Raji (cell line): ENCODE results near the gene SNX7.

ENCODE experiments used
- POLR2A ChIP-seq: IDR thresholded peaks from 2 replicates; pipeline ENCODE4 v1.6.1; 2011; ENCODE audit warnings: low read depth, low read length, control low read depth; ENCODE audit not compliant: insufficient read depth

Gene SNX7

DNA sequence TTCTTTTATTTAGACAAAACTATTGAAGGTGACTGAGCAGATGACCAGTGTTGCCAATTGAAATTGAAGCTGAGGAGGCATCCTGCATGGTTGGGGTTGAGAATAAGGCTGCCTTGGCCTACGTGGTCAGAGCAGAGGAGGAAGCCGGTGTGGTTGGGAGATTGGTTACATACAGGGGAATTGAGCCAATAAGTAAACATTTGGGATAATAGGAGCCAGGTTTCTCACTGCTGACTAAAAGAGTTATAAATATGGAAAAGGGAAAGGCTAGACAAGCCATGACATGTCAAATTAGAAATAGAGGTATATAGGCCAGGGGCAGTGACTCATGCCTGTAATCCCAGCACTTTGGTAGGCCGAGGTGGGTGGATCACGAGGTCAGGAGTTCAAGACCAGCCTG is 15.8 kb downstream of the SNX7 start:
- TF ChIP-seq POLR2A = no peak

DNA sequence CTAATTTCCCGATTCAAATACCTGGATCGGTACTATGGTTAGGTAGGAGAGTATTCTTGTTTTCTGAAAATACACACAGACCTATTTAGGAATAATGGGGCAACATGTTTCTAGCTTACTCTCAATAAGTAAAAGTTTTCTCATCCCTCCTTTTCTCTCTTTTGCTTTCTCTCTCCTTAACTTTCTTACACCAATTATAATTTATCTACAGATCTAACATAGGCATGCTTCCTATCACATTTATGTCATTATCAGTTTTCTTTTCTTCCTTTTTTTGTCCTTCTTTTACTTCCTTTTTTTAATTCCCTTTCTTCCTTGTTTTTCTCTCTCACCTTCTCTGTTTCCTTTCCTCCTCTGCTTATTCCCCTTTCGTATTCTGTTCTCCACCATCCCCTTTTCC is 20.3 kb downstream of the SNX7 start:
- TF ChIP-seq POLR2A = no peak

DNA sequence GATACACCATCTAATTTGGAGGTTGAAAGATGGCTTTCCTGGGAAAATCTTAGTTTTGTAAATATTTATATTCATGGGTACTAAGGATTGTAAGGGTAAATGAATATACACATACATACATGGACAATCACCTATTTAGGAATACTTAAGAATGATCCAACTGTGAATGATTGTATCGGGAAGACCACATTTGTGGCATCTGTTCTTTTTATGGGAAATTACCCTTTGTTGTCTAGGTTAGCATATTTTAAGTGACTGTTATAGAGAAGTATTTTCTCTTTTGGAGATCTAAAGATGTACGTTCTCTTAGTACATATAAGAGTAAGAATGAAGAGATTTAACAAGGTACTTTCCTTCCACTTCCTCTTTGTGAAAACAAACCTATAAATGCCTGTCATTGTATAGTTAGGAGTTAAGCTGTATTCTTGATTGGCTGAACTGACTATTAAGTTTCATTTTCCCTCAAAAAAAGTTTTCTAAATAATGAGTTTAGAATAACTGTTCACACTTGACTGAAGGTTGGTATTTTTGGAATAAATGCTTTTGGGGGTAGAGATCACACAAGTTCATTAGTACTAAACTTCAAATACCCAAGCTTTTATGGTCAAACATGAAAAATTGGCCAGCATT is 26.7 kb downstream of the SNX7 start:
- TF ChIP-seq POLR2A = no peak

DNA sequence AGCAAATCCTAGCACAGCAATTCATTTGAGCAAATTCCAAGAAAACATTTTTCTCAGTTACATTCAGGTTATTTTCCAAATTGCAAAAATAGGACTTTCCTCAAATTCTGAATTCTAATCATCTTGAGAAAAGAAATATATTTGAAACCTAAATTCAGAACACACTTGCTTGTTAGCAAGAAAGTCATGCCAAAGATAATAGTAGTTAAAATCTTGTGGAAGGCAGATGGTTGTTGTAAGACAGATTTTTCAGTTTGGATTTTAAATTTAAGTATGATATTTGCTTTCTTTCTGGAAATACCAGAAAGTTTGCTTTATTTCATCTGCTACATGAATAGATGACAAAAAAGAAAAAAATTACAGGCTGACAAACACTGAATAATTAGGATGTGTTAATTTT is 29.1 kb downstream of the SNX7 start:
- TF ChIP-seq POLR2A = no peak

DNA sequence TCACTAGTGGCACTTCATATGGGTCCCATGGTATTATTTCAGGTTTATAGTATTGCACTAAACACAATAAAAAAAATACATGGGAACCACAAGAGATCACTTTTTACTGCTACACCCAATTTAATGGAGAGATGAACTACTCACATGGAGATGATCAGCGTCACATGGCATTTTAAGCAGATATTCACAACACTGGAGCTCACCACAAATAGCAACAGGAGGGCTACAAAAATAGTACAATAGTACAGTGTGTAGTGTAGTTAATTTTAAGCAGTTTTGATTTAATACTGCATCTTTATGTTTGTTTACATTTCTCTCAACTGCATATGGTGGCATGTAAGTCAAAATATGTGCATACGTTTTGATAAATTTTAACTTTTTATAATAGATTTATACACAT is 31.0 kb downstream of the SNX7 start:
- no peak for TF ChIP-seq POLR2A

DNA sequence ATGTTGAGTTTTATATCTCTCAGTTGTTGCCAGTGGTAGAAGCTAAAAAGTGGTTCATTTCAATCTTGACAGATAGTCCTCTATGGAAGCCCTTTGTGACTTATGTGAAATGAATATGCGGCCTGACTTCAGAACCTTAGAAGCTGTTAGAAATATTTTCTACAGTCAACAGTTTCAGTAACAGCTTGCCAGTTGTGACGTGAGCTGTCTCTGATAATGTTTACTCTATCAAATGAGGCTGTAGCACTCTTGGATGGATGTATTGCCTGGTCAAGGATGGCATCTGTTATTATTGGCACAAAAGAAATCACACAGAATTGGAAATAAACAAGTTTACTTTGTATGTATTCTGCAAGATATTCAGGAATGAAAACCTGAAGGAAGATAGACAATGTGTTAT is 31.9 kb downstream of the SNX7 start:
- no peak for TF ChIP-seq POLR2A

DNA sequence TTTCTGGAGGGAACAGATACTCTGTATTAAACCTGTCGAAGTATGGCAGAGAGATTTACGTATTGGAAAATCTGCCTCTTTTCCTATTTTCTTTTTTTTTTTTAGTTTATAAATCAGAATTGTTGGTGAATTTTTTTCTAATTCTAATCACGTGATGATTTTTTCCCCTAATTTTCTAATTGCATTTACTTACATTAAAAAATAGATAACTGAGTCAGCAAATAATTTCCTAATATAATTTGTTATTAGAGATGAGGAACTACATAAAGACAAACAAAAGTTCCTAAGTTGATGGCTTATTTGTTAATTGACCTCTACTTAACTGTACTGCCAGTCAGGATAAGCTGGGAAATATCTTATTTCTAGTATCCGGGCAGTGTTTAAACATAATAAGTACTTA is 34.6 kb downstream of the SNX7 start:
- no peak for TF ChIP-seq POLR2A

DNA sequence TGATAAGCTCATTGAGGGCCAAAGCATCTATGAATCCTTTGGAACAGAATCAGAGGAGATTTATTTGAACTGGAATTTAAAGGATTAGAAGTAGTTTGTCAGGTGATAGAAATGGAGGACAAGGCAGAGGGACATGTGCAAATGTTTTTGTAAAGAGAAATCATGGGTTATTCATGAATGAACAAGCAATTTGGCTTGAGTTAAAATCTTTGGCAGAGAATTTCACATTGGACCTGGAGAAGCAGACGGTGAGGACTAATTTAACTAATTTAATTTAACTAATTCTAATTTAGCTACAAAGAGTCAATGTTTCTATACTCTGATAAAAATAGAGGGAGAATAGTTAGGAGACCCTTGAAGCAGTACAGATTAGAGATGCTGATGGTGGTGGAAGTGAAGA is 36.3 kb downstream of the SNX7 start:
- TF ChIP-seq POLR2A = no peak

DNA sequence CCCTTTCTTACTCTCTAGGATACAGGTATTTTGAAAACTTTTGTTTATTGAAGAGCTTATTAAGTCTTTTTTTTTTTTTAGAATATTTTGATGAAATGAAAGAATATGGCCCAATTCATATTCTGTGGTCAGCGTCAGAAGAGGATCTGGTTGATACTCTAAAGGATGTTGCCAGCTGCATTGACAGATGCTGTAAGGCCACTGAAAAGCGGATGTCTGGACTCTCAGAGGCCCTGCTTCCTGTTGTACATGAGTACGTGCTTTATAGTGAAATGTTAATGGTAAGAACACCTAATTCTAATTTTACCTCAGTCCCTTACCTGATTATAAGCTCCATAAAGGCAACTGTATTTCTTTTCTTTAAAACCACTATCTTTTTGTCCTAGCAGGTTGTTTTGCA is 37.1 kb downstream of the SNX7 start:
- TF ChIP-seq POLR2A = no peak

DNA sequence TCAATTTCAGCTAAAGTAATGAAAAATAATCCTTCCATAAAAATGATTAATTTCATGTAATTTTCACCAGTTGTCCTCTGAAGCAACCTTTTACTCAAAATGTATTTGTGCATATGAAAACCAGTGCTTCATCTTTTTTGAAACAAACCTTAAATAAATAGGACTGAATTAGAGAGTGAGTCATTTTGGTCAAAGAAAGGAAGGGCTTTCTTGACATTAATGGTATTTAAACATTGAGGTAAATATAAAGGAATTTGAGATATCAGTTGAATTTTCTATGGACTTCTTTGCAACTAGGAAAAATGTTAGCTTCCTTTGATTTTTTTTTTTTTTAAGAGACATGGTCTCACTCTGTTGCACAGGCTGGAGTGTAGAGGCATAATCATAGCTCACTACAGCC is 38.7 kb downstream of the SNX7 start:
- TF ChIP-seq POLR2A = no peak

DNA sequence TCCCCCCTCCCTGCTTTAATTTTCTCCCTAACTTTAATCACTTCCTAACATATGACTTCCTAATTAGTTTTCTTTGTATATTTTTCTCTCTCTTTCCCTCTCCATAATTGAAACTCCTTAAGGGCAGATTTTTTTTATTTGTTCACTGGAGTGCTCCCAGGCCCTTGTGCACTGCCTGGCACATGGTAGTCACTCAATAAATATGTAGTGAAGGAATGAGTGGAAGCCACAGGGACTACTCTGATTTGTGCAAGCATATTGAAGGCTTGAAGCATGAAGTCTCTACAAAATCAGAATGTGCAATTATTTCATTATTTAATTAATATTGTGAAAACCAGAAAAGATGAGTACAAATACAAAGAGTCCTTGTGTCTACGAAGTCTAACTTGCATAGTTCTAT is 41.5 kb downstream of the SNX7 start:
- no peak for TF ChIP-seq POLR2A

DNA sequence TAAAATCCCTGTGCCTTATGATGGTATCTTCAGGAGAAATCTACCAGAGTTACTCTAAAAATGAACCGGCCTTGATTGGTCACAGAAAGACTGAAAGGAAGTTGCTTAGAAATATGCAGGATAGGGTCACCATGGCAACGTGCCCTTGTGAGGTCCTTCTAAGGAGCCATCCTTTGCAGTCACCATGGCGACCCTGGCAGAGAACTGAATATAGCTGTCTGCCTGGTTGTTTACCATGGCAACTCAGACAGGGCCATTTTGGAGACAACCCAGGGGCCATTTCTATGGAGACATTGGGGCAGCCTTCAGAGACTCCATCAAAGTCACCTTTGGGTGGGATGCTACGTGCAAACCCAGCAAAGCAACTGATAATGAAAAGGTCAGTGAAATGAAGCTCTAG is 43.0 kb downstream of the SNX7 start:
- TF ChIP-seq POLR2A = no peak

DNA sequence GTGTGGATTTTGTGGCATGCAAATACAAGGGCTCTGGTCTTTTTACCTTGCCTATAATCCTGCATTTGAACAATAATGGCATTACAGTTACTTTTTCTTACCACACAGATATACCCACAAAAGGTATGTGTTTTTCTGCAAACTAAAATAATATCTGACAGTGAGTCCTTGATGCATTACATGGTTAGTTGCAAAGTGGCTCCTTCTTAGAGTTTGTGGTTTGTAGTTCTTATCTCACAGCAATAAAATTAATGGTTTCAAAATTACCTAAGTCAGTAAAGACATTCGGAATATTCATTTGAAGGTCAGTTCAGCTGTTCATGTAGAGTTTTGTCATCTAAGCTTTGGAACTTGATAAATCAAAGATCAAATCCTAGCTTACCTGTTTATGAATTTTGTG is 43.5 kb downstream of the SNX7 start:
- TF ChIP-seq POLR2A = no peak

DNA sequence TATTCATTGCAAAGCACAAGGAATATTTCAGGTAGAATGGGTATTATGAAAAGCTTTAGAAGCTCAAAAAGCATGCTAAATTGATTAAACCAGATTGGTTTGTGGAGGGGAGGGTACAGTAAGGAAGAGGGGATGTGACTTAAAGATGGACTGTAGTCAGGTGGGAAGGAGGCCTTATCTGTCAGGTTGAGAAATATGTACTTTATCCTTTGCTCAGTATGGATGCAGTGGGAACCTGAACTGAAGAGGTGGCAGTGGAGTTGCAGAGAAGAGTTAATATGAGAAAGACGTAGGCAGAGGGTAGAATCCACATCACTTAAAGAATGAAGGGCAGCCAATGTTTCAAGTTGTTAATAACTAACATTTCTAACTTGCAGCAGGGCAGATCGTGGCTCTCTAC is 44.1 kb downstream of the SNX7 start:
- no peak for TF ChIP-seq POLR2A

DNA sequence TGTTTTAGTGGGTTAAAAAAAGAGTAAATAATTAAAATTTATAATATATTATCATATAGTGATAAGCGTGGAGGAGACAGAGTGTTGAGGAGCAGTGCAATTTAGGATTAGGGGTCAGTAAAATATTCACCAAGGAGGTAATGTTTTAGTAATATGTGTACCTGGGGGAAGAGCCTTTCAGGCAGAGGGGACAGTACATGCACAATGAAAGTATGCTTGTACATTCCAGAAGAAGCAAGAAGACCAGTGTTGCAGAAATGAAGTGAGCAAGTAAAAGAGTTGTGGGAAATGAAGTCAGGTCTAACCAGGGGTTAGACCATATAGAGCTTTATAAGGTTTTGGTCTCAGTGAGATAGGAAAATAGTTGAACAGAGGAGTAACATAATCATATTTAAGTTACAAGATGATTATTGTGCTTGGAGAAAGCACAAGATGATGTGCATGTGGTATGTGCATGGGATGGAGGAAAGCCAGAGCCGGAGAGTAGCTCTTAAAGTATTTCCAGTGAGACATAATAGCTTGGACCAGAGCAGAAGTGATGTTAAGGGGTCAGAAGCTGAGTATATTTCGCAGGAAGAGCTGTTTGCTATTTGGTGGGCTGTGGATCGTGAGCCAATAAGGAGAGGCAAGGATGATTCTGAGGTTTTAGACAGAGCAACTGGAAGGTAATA is 44.8 kb downstream of the SNX7 start:
- no peak for TF ChIP-seq POLR2A

DNA sequence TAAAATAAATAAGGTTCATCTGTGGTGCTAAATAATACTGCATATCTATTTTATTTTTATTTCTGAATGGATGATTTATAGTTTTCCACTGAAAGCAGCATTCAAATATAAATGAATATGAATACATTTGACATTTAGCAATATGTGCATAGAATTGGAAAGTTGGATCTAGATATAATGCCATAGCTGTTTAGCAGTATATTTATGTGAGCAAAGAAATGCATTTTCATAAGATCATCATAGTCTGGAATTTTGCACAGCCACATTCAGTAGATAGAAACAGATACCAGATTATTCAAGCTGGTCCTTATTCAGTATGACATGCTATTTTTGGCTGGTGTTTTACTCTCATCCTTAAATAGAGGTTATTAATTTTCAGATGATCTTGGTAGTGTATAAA is 46.0 kb downstream of the SNX7 start:
- no peak for TF ChIP-seq POLR2A

DNA sequence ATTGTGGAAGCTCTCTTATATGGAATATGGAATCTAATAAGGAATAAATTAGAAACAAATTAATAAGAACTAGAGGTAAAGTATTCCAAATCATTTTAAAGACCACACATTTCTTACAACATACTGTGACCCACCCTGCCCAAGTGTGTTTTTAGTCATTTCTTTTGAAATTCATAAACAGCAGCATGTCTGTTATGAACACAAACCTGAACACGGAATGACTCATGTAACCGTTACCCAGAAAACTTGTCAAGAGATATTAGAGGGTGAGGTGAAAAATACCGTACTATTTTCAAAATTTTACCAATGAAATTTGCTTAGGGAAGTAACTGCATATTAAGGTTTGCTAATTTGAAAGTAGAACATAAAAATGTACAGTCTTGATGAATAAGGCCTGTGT is 48.4 kb downstream of the SNX7 start:
- TF ChIP-seq POLR2A = no peak
